LNCAP (cell line): Measurements from ENCODE around the gene IL13.

ENCODE experiments used
- CTCF ChIP-seq: fragments of 450-650 bp; IDR thresholded peaks from 2 replicates; pipeline ENCODE4 v1.5.1; 2017; ENCODE audit warnings: mild to moderate bottlenecking

The IL13 gene

GRCh38 chr5:132657676-132658380, at the start of gene IL13:
Gene IL13, plus strand, starts transcription at chr5:132658173. Its CDS starts 14 bp downstream, at chr5:132658187.
- no peak for TF ChIP-seq CTCF

DNA sequence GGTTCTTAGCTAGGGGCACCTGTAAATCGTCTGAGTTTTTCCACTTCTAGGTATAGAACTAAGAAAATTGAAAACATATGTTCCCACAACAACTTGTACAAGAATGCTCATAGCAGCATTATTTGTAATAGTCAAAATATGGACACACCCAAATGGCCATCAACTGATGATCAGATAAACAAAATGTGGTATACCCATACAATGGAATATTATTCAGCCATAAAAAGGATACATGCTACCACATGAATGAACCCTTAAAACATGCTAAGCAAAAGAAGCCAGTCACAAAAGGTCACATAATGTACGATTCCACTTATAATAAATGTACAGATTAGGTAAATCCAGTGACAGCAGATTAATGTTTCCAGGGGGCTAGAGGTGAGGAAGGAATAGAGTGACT, 46.0 kb upstream of the IL13 start:
- TF ChIP-seq CTCF: no peak

DNA sequence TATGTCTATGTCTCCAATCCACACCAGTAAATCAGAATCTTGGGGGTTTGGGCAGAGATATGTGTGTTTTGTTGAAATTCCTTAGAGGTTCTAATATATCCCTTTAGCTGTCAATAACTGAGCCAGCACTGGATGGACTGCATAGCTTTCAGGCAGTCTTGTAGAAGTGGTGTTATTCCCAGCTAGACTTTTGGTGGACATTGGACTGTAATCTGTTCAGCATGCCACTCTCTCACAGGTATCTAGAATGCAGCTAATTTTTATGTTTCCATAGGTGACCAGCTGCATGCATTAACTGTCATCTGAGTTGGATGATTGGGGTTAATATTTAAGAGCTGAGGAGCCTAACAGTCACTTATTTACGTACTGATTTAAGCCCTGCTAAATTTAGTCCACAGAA, 45.1 kb upstream of the IL13 start:
- no peak for TF ChIP-seq CTCF

- TF ChIP-seq CTCF: no peak
These were observed 36.3 kb upstream of the IL13 start for GRCh38 chr5:132621699-132622098.

DNA sequence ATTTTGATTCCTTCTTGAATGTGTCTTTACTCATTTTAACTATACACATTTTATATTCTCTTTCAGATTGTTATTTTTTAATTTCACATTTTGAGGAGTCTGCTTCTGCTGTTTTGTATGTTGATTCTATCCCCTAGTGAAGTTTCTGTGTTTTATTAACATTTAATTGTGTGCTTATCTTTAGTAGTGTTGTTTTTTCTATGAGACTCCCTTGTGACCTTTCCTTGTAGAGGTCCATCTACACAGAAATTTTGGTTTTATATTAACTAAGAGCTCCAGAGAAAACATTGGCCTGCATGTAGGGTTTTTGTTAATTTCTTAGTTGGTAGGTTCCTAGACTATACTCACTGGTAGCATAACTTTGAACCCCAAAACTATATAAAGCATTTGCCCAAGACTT, 35.4 kb upstream of the IL13 start:
- no peak for TF ChIP-seq CTCF

- no peak for TF ChIP-seq CTCF
These were observed 30.5 kb upstream of the IL13 start for GRCh38 chr5:132627470-132627869.

- no peak for TF ChIP-seq CTCF
These were observed 29.2 kb upstream of the IL13 start for GRCh38 chr5:132628814-132629213.
